Stimulated activated CD4-positive, alpha-beta T cell treated with anti-CD3 and anti-CD28 coated beads, Interleukin-15, amount 100 ng/mL, for 48 hours (primary cell): ENCODE measurements around the gene IFT80.
"Not testable (repeated sequence)": the region's sequence is repeated elsewhere in the genome, so short reads cannot be mapped to it uniquely, and the experiment has no call there.

Experiments
- DNase-seq, 2 donors: peaks; one replicate each; pipeline ENCODE4 v3.0.0-alpha.2; 2020; ENCODE audit warnings: low read depth in 2 of 2

Gene IFT80

GRCh38 chr3:160365869-160366522 is 33.0 kb downstream of the IFT80 start:
- no peak for DNase-seq

GRCh38 chr3:160362896-160363295 is 36.1 kb downstream of the IFT80 start:
- not testable (repeated sequence) for DNase-seq

GRCh38 chr3:160355826-160356225 is 43.2 kb downstream of the IFT80 start:
- DNase-seq = no peak

GRCh38 chr3:160346511-160346910 is 52.5 kb downstream of the IFT80 start:
- no peak for DNase-seq

- DNase-seq = no peak
Observed at GRCh38 chr3:160343132-160343531, 55.9 kb downstream of the IFT80 start.

- no peak for DNase-seq
Observed at GRCh38 chr3:160340351-160340750, 58.7 kb downstream of the IFT80 start.

GRCh38 chr3:160331127-160331937 is 67.7 kb downstream of the IFT80 start:
- no peak for DNase-seq

GRCh38 chr3:160330690-160331089 is 68.3 kb downstream of the IFT80 start:
- no peak for DNase-seq

- no peak for DNase-seq
Observed at GRCh38 chr3:160330109-160330508, 68.9 kb downstream of the IFT80 start.

GRCh38 chr3:160326286-160326685 is 72.7 kb downstream of the IFT80 start:
- not testable (repeated sequence) for DNase-seq

GRCh38 chr3:160321821-160322220 is 77.2 kb downstream of the IFT80 start:
- DNase-seq = not testable (repeated sequence)

GRCh38 chr3:160319322-160319721 is 79.7 kb downstream of the IFT80 start:
- DNase-seq = no peak

- no peak for DNase-seq
Observed at GRCh38 chr3:160314995-160315394, 84.0 kb downstream of the IFT80 start.

- DNase-seq = no peak
Observed at GRCh38 chr3:160312014-160312624, 86.9 kb downstream of the IFT80 start.

- DNase-seq = no peak
Observed at GRCh38 chr3:160302806-160303205, 96.2 kb downstream of the IFT80 start.

GRCh38 chr3:160296591-160296990 is 102.4 kb downstream of the IFT80 start:
- DNase-seq = no peak

- no peak for DNase-seq
Observed at GRCh38 chr3:160291909-160292299, 107.1 kb downstream of the IFT80 start.

GRCh38 chr3:160291290-160291908 is 107.6 kb downstream of the IFT80 start:
- no peak for DNase-seq

GRCh38 chr3:160287666-160288065 is 111.4 kb downstream of the IFT80 start:
- no peak for DNase-seq

GRCh38 chr3:160286231-160286630 is 112.8 kb downstream of the IFT80 start:
- DNase-seq = no peak

- DNase-seq = no peak
Observed at GRCh38 chr3:160280836-160281235, 118.2 kb downstream of the IFT80 start.

GRCh38 chr3:160279657-160280056 is 119.4 kb downstream of the IFT80 start:
- DNase-seq = no peak
